Smooth muscle cell (in vitro differentiated cells): ENCODE measurements around the gene C16orf87. TPM values are rescaled to one million over a fixed set of nuclear protein-coding genes. Genes with fewer than 3 reads are reported as not detected.

Source experiments
- DNase-seq: peaks from one replicate; lab custom pipeline; 2025; ENCODE audit not compliant: unreplicated experiment; lab: John Stamatoyannopoulos, UW
- H2AFZ ChIP-seq: fragments of 200-600 bp; sonication (generic); 2 replicates; pipeline ENCODE4 v1.6.0; 2016; ENCODE audit warnings: antibody characterized with exemption, low read depth, mild to moderate bottlenecking
- H3F3A ChIP-seq: fragments of 200-600 bp; sonication (generic); 2 replicates; pipeline ENCODE4 v1.6.0; 2017; ENCODE audit warnings: antibody characterized with exemption, low read depth
- H3K27ac ChIP-seq: fragments of 200-600 bp; sonication (generic); 2 replicates; pipeline ENCODE4 v1.5.1; 2016; ENCODE audit warnings: low read depth, mild to moderate bottlenecking
- H3K27me3 ChIP-seq: fragments of 200-600 bp; sonication (generic); 2 replicates; pipeline ENCODE4 v1.6.1; 2016; ENCODE audit warnings: low read depth, mild to moderate bottlenecking
- H3K36me3 ChIP-seq: fragments of 200-600 bp; sonication (generic); 2 replicates; pipeline ENCODE4 v1.5.1; 2016; ENCODE audit warnings: low read depth
- H3K4me1 ChIP-seq: fragments of 200-600 bp; sonication (generic); 2 replicates; pipeline ENCODE4 v1.5.1; 2016; ENCODE audit warnings: low read depth
- H3K4me2 ChIP-seq: fragments of 200-600 bp; sonication (generic); 2 replicates; pipeline ENCODE4 v1.6.0; 2016; ENCODE audit warnings: mild to moderate bottlenecking
- H3K4me3 ChIP-seq: fragments of 200-600 bp; sonication (generic); 2 replicates; pipeline ENCODE4 v1.5.1; 2016; ENCODE audit warnings: mild to moderate bottlenecking
- H3K79me2 ChIP-seq: fragments of 200-600 bp; sonication (generic); 2 replicates; pipeline ENCODE4 v1.6.0; 2016; ENCODE audit warnings: low read depth, mild to moderate bottlenecking
- H3K9ac ChIP-seq: fragments of 200-600 bp; sonication (generic); 2 replicates; pipeline ENCODE4 v1.6.0; 2016; ENCODE audit warnings: low read depth
- H3K9me3 ChIP-seq: fragments of 200-600 bp; sonication (generic); replicated peaks from 2 replicates; pipeline ENCODE4 v1.5.1; 2016; ENCODE audit warnings: low read depth
- H4K20me1 ChIP-seq: fragments of 200-600 bp; sonication (generic); 2 replicates; pipeline ENCODE4 v1.6.0; 2016; ENCODE audit warnings: low read depth
- WGBS: methylation state at CpG from one replicate; pipeline ENCODE4 v1.1.7; 2016; ENCODE audit warnings: low lambda C conversion rate; 5-methylcytosine and 5-hydroxymethylcytosine counted together
- polyA plus RNA-seq: library from polyadenylated mRNA; unstranded; fragments of >200 nt; fragmentation: Nextera tagmentation; extraction: Ambion mirVana; gene quantifications from 2 replicates; pipeline ENCODE4 v1.2.1, GENCODE V29; 2016
- total RNA-seq: library from RNA; depleted of rRNA; stranded (reverse); fragments of >200 nt; gene quantifications from 2 replicates; pipeline ENCODE4 v1.2.3, GENCODE V29; 2014
- TF ChIP-seq, protein P1 (sequence below): fragments of 200-600 bp; sonication (generic); IDR thresholded peaks from 2 replicates; pipeline ENCODE4 v1.5.1; 2017; ENCODE audit warnings: borderline replicate concordance, mild to moderate bottlenecking, antibody characterized with exemption; ENCODE audit not compliant: insufficient read depth, poor library complexity, severe bottlenecking

The C16orf87 gene
- total and polyA plus RNA-seq, 2 experiments from 2014 or later = 19.6 to 21.5 TPM

DNA sequence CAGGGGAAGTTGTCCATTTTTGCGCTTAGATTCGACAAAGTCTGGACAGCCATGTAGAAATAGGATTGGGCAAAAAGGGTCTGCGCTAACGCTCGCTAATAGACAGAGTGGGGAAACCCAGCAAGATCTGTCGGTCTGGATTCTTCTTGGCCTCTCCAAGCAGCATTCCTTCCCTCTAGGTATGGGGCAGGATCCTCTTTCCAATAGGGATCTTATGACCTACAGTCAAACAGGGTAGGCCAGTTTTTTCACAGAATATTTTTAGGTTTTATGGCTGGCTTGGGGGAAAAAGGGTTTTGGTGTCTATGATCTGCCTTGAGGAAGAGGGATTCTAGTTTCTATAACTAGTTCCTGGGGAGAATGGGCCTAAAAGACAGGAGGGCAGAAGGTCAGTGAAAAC is 27.2 kb upstream of the C16orf87 start:
- Histone ChIP-seq H3K36me3 (no peaks in the 10 kb centered on the region), H3K9me3 (no peaks in the 10 kb centered on the region), H3F3A (no peaks in the 10 kb centered on the region), H3K4me1 (no peaks in the 10 kb centered on the region), H3K79me2 (no peaks in the 10 kb centered on the region), H2AFZ (no peak overlapping the region), H3K4me2 (no peak overlapping the region), H3K27me3 (no peaks in the 10 kb centered on the region), H3K9ac (no peak overlapping the region), H3K4me3 (no peak overlapping the region), H3K27ac (no peak overlapping the region), H4K20me1 (no peaks in the 10 kb centered on the region)
- 76% methylated on average over 6 of the region's 6 CpGs for WGBS
- TF ChIP-seq, protein P1, sequence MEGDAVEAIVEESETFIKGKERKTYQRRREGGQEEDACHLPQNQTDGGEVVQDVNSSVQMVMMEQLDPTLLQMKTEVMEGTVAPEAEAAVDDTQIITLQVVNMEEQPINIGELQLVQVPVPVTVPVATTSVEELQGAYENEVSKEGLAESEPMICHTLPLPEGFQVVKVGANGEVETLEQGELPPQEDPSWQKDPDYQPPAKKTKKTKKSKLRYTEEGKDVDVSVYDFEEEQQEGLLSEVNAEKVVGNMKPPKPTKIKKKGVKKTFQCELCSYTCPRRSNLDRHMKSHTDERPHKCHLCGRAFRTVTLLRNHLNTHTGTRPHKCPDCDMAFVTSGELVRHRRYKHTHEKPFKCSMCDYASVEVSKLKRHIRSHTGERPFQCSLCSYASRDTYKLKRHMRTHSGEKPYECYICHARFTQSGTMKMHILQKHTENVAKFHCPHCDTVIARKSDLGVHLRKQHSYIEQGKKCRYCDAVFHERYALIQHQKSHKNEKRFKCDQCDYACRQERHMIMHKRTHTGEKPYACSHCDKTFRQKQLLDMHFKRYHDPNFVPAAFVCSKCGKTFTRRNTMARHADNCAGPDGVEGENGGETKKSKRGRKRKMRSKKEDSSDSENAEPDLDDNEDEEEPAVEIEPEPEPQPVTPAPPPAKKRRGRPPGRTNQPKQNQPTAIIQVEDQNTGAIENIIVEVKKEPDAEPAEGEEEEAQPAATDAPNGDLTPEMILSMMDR = no peak
- no peak for DNase-seq

DNA sequence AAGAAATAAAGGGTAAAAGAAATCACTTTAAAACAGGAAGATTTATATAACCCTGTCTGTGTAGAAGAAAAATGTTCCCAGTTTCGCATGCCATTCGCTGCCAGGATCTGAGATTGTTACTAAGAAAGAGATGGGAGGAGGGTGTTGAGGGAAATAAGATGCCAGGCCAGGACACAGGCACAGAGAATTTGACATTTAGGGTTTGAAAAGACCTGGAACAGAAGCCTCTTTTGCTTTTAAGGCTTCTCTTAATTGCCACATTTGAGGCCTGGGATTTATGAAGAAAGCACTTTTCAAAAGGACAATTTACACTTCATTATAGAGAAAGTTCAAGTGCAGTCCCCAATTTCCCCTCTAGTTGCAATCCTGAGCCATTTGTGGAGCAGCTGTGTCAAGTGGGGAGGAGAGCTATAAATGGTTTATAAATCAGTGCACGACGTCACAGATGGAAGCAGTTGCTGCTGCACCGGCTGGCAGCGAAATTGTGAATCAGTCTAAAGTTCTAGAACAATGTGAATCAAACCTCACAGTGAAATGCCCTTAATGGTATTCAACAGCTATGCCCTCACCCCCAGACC is 26.5 kb upstream of the C16orf87 start:
- WGBS = 55% methylated on average over 6 of the region's 6 CpGs
- DNase-seq = no peak
- H2AFZ ChIP-seq = no peak overlapping the region

DNA sequence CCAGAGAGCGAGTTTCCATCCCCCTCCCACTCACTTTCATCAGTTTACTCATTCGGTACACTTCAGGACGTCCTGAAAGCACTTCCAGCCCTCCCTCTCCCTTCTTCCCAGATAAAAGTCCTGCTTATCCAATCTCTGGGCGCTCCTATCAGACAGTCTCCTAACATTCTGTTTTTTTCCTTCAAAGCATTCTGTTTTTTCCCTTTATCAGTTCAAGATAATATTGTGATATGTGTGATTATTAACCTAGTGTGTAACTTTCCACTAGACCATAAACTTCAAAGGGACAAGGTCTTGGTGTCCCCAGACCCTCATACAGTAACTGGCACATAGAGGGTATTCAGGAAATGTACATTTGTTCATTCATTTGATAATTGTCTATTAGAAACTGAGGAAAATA is 24.4 kb upstream of the C16orf87 start:
- Histone ChIP-seq H4K20me1 (no peaks in the 10 kb centered on the region), H3K36me3 (no peaks in the 10 kb centered on the region), H3K4me1 (no peaks in the 10 kb centered on the region), H3K9ac (no peak overlapping the region), H2AFZ (no peak overlapping the region), H3F3A (no peaks in the 10 kb centered on the region), H3K27ac (no peak overlapping the region), H3K4me3 (no peak overlapping the region), H3K4me2 (no peak overlapping the region), H3K27me3 (no peaks in the 10 kb centered on the region), H3K9me3 (no peaks in the 10 kb centered on the region), H3K79me2 (no peaks in the 10 kb centered on the region)
- 67% methylated on average over 4 of the region's 4 CpGs for WGBS
- TF ChIP-seq, protein P1 = no peak
- no peak for DNase-seq

More for the DNA sequence above, 26.5 kb upstream of the C16orf87 start:
- no peaks in the 10 kb centered on the region for H3F3A ChIP-seq
- TF ChIP-seq, protein P1 = peak; percentile 28
- H3K79me2 ChIP-seq = no peaks in the 10 kb centered on the region
- no peaks in the 10 kb centered on the region for H3K36me3 ChIP-seq
- no peaks in the 10 kb centered on the region for H4K20me1 ChIP-seq
- no peak overlapping the region for H3K9ac ChIP-seq
- H3K27ac ChIP-seq = no peak overlapping the region
- no peak overlapping the region for H3K4me3 ChIP-seq
- no peaks in the 10 kb centered on the region for H3K9me3 ChIP-seq
- H3K4me1 ChIP-seq = no peaks in the 10 kb centered on the region
- H3K4me2 ChIP-seq = no peak overlapping the region
- H3K27me3 ChIP-seq = no peaks in the 10 kb centered on the region

DNA sequence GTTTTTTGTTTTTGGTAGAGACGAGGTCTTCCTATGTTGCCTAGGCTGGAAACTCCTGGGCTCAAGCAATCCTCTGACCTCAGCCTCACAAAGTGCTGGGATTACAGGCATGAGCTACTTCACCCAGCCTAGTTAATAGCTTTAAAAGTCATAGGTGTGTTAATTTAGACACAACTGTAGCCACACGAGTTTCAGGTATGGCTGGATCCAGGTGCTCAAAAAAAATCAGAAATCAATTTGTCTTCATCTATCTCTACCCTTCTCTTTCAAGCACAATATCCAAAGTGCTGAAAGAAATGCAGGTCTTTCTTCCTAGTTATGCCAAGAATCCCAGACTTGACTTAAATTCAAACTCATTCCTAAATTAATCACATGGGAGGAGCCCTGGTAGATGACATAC is 23.9 kb upstream of the C16orf87 start:
- DNase-seq = no peak
- no peaks in the 10 kb centered on the region for H3K9me3 ChIP-seq
- no peak overlapping the region for H3K4me2 ChIP-seq
- H4K20me1 ChIP-seq = no peaks in the 10 kb centered on the region
- no peak overlapping the region for H2AFZ ChIP-seq
- no peak overlapping the region for H3K9ac ChIP-seq
- H3K27me3 ChIP-seq = no peaks in the 10 kb centered on the region
- no peaks in the 10 kb centered on the region for H3K79me2 ChIP-seq
- no peaks in the 10 kb centered on the region for H3K4me1 ChIP-seq
- TF ChIP-seq, protein P1 = no peak
- H3K36me3 ChIP-seq = no peaks in the 10 kb centered on the region
- H3K4me3 ChIP-seq = no peak overlapping the region
- 94% methylated on average over 2 of the region's 2 CpGs for WGBS
- H3K27ac ChIP-seq = no peak overlapping the region
- H3F3A ChIP-seq = no peaks in the 10 kb centered on the region
